MG63 (cell line): ENCODE results near the gene FLACC1. TPM values are rescaled to one million over a fixed set of nuclear protein-coding genes. Genes with fewer than 3 reads are reported as not detected.

Source experiments
- DNase-seq: peaks from one replicate; pipeline ENCODE4 v3.0.0-alpha.2; 2020
- H3K27me3 ChIP-seq: fragments of 250-450 bp; sonication (Bioruptor Pico); 2 replicates; pipeline ENCODE4 v1.5.1; 2020; ENCODE audit warnings: mild to moderate bottlenecking, moderate library complexity
- H3K36me3 ChIP-seq: fragments of 250-450 bp; sonication (Bioruptor Pico); 2 replicates; pipeline ENCODE4 v1.5.1; 2020; ENCODE audit warnings: mild to moderate bottlenecking, moderate library complexity
- H3K4me3 ChIP-seq: fragments of 250-450 bp; sonication (Bioruptor Pico); 2 replicates; pipeline ENCODE4 v1.5.1; 2020; ENCODE audit warnings: mild to moderate bottlenecking, moderate library complexity
- H3K9me3 ChIP-seq: fragments of 250-450 bp; sonication (Bioruptor Pico); 2 replicates; pipeline ENCODE4 v1.5.1; 2020; ENCODE audit warnings: mild to moderate bottlenecking, moderate library complexity
- total RNA-seq: library from RNA; depleted of rRNA; stranded (reverse); fragments of >200 nt; shearing (Covaris generic); gene quantifications from 2 replicates; pipeline ENCODE4 v1.2.3, GENCODE V29; 2014; ENCODE audit warnings: low replicate concordance

Gene FLACC1
- total RNA-seq, 1 experiment from 2014 or later: 0.26 TPM

DNA sequence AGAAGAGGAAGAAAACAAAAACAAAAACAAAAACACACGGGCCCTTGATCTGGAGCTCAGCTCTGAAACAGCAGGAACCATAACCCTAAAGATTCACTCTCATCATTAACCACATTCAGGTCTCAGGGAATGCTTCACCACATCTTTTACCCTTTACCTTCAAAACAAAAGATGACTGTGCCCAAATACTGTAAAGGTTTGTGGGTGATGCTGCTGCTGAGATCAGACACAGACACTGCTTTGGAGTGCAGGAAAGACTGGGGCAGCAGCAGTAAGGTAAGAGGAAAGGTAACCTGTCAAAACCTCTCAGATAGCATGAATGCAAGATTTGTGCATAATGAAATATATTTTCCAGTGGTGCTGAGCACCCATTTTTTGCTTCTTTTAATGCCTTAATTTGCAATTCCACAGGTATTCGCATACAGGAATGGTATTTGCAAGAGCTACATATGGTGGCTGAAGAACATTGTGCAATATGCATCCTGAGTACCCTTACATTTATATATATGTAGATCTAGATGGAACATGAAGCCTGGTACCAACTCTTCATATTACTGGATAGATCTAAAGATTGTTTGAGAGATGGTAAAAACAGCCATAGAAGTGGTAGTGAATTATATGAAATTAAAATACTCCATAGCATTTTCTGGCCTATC lies 4.1 kb upstream of the FLACC1 start:
- Histone ChIP-seq H3K36me3 (peaks cover 14% of the 10 kb centered on the region), H3K4me3 (no peak overlapping the region), H3K27me3 (no peaks in the 10 kb centered on the region), H3K9me3 (0 out of 2 replicates have a peak, but pooled peaks cover 6% of the 10 kb centered on the region)
- no peak for DNase-seq

DNA sequence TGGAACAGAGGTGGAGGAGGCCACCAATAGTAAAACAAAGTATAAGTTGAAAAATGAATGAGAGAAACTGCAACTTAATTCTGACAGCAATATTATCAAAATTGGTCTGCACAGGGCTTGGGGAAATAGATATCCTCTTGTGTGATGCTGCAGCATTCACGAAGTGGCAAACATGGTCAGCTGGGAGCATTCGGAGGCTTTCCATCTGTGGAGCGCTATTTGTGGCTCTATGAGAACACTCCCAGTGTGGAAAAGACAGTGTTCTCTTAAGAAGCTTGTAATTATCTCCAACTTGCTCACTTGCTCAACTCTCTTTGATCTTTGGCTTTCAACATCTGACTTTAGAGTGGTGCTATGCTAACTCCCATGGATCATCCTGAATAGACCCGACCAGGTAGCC lies 3.1 kb upstream of the FLACC1 start:
- 0 out of 2 replicates have a peak, but pooled peaks cover 6% of the 10 kb centered on the region for H3K9me3 ChIP-seq
- H3K27me3 ChIP-seq: no peaks in the 10 kb centered on the region
- H3K4me3 ChIP-seq: no peak overlapping the region
- H3K36me3 ChIP-seq: peaks cover 14% of the 10 kb centered on the region
- DNase-seq: no peak

- no peak overlapping the region for H3K4me3 ChIP-seq
- peak; percentile 79 for DNase-seq
- no peaks in the 10 kb centered on the region for H3K27me3 ChIP-seq
- H3K9me3 ChIP-seq: 0 out of 2 replicates have a peak, but pooled peaks cover 2% of the 10 kb centered on the region
- H3K36me3 ChIP-seq: peaks cover 14% of the 10 kb centered on the region
Observed at GRCh38 chr2:201358684-201359083, 1.5 kb upstream of the FLACC1 start.

- no peak overlapping the region for H3K4me3 ChIP-seq
- DNase-seq: no peak
- no peaks in the 10 kb centered on the region for H3K27me3 ChIP-seq
- H3K36me3 ChIP-seq: no peaks in the 10 kb centered on the region
- H3K9me3 ChIP-seq: no peaks in the 10 kb centered on the region
Observed at GRCh38 chr2:201353116-201353515, 4.0 kb downstream of the FLACC1 start.

- Histone ChIP-seq H3K27me3 (no peaks in the 10 kb centered on the region), H3K36me3 (no peaks in the 10 kb centered on the region), H3K4me3 (no peak overlapping the region), H3K9me3 (no peaks in the 10 kb centered on the region)
- DNase-seq: no peak
Observed at GRCh38 chr2:201350879-201351278, 6.3 kb downstream of the FLACC1 start.

GRCh38 chr2:201349601-201350000 lies 7.5 kb downstream of the FLACC1 start:
- peak; percentile 11 for DNase-seq
- Histone ChIP-seq H3K27me3 (no peaks in the 10 kb centered on the region), H3K4me3 (no peak overlapping the region), H3K36me3 (no peaks in the 10 kb centered on the region), H3K9me3 (no peaks in the 10 kb centered on the region)

GRCh38 chr2:201348758-201349157 lies 8.4 kb downstream of the FLACC1 start:
- Histone ChIP-seq H3K27me3 (no peaks in the 10 kb centered on the region), H3K4me3 (no peak overlapping the region), H3K9me3 (no peaks in the 10 kb centered on the region)

DNA sequence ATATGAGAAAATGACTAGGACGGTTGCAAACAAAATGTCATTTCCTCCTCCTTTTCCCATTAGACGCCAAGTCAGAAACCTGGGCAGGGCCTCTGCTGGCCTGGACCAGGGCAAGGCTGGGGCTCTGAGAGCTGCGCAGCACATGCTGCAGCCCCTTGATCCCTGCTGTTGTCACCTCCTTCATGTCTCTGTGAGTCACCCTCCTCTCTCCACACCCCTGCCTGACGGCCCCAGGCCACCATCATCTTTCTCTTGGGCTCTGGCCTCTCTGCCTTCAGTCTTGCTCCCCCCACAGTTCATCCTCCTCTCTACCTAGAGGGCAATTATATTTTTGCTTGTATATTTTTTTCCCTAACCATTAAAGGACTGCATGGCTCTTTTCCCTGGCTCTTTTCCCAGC lies 10.0 kb downstream of the FLACC1 start:
- no peak for DNase-seq
- Histone ChIP-seq H3K27me3 (no peaks in the 10 kb centered on the region), H3K9me3 (no peaks in the 10 kb centered on the region), H3K4me3 (no peak overlapping the region), H3K36me3 (no peaks in the 10 kb centered on the region)

More at GRCh38 chr2:201348758-201349157, 8.4 kb downstream of the FLACC1 start:
- DNase-seq: no peak
- H3K36me3 ChIP-seq: no peaks in the 10 kb centered on the region

- no peak for DNase-seq
- Histone ChIP-seq H3K36me3 (peaks cover under 1% of the 10 kb centered on the region; the same call in 1 of the 2 replicates), H3K9me3 (no peaks in the 10 kb centered on the region), H3K4me3 (no peak overlapping the region), H3K27me3 (no peaks in the 10 kb centered on the region)
Observed at GRCh38 chr2:201345625-201346213, 11.4 kb downstream of the FLACC1 start.

DNA sequence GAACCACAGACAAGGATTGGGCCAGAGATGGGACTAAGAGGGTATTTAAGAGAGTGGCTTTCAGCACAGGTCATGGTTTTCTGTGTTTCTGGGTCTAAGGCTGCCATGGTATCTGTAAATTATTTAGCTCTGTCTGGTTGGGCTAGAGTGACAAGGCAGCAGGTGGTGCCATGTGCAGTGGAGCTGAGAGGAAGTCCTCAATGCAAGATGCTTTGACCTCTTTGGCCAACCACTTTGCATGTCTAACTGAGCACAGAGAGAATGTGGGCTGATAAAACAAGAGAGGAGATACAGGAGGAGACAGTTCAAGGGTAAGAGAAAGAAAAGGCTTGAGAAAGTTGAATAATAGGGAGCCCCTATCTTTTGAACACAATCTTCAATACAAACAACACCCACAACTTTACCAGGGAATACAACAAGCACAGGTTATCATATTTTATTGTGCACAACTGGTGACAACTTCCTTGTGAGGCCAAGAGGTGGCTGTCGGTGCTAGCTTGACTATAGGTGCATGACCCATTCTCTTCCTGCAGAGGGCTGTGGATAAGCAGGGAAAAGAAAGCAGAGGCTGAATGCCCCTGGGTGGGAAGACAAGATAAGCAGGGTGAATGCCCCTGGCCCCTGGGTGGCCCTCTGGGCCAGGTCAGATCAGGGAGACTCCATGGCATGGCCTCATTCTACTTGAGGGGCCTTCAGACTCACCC lies 12.3 kb downstream of the FLACC1 start:
- H3K4me3 ChIP-seq: no peak overlapping the region
- DNase-seq: no peak
- peaks cover 3% of the 10 kb centered on the region; the same call in 1 of the 2 replicates for H3K36me3 ChIP-seq
- H3K9me3 ChIP-seq: no peaks in the 10 kb centered on the region
- H3K27me3 ChIP-seq: no peaks in the 10 kb centered on the region

GRCh38 chr2:201343559-201343958 lies 13.6 kb downstream of the FLACC1 start:
- no peak for DNase-seq
- Histone ChIP-seq H3K9me3 (no peaks in the 10 kb centered on the region; the same call in 1 of the 2 replicates), H3K4me3 (no peak overlapping the region), H3K36me3 (peaks cover 3% of the 10 kb centered on the region; the same call in 1 of the 2 replicates), H3K27me3 (no peaks in the 10 kb centered on the region)

- H3K36me3 ChIP-seq: peaks cover 3% of the 10 kb centered on the region; the same call in 1 of the 2 replicates
- no peaks in the 10 kb centered on the region for H3K27me3 ChIP-seq
- no peak overlapping the region for H3K4me3 ChIP-seq
- no peaks in the 10 kb centered on the region; the same call in 1 of the 2 replicates for H3K9me3 ChIP-seq
- DNase-seq: no peak
Observed at GRCh38 chr2:201342923-201343322, 14.2 kb downstream of the FLACC1 start.

DNA sequence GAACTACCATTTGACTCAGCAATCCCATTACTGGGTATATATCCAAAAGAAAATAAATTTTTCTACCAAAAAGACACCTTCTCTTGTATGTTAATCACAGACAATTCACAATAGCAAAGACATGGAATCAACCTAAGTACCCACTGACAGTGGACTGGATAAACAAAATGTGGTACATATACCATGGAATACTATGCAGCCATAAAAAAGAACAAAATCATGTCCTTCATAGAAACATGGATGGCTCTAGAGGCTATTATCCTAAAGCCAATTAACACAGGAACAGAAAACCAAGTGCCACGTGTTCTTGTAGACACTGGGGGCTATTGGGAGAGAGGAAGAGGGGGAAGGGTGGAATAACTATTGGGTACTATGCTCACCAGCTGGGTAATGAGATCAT lies 27.7 kb downstream of the FLACC1 start:
- H3K9me3 ChIP-seq: peaks cover 11% of the 10 kb centered on the region
- H3K36me3 ChIP-seq: peaks cover 2% of the 10 kb centered on the region; the same call in 1 of the 2 replicates
- H3K27me3 ChIP-seq: no peaks in the 10 kb centered on the region
- H3K4me3 ChIP-seq: no peak overlapping the region
- no peak for DNase-seq

DNA sequence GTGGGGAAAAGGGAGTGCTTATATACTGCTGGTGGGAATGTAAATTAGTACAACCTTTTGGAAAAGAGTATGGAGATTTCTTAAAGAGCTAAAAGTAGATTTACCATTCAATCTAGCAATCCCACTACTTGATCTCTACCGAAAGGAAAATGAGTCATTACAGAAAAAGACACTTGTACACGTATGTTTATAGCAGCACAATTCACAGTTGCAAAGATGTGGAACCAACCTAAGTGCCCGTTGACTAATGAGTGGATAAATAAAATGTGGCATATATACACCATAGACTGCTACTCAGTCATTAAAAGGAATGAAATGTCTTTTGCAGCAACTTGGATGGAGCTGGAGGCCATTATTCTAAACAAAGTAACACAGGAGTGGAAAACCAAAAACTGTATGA lies 29.5 kb downstream of the FLACC1 start:
- Histone ChIP-seq H3K4me3 (no peak overlapping the region), H3K36me3 (peaks cover 2% of the 10 kb centered on the region; the same call in 1 of the 2 replicates), H3K9me3 (peaks cover 21% of the 10 kb centered on the region), H3K27me3 (no peaks in the 10 kb centered on the region)
- no peak for DNase-seq

GRCh38 chr2:201322772-201323171 lies 34.4 kb downstream of the FLACC1 start:
- Histone ChIP-seq H3K36me3 (peaks cover 2% of the 10 kb centered on the region; the same call in 1 of the 2 replicates), H3K27me3 (no peaks in the 10 kb centered on the region), H3K4me3 (no peak overlapping the region), H3K9me3 (peaks cover 21% of the 10 kb centered on the region)
- DNase-seq: no peak

DNA sequence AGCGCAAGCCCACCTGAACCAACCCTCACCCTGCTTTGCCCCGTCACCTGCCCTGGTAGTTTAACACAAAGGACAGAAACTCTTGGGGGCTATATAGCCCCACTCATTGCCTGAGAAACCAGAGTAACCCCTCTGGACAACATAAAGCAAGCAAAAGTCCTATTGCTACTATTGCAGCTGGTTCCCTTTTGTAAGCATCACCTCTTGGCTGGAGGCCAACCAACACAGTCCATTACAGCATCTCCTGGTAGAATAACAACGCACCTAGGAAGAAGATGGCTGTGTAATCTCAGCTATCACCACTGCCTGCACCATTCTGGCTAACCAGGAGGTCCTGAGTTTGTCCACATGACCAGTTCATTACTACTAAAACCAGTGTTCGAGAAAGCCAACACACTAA lies 36.4 kb downstream of the FLACC1 start:
- DNase-seq: no peak
- H3K36me3 ChIP-seq: no peaks in the 10 kb centered on the region; the same call in 1 of the 2 replicates
- H3K9me3 ChIP-seq: peaks cover 19% of the 10 kb centered on the region
- no peak overlapping the region for H3K4me3 ChIP-seq
- no peaks in the 10 kb centered on the region for H3K27me3 ChIP-seq

- no peaks in the 10 kb centered on the region; the same call in 1 of the 2 replicates for H3K36me3 ChIP-seq
Observed at GRCh38 chr2:201320257-201320656, 36.9 kb downstream of the FLACC1 start.

More at GRCh38 chr2:201320257-201320656, 36.9 kb downstream of the FLACC1 start:
- Histone ChIP-seq H3K4me3 (no peak overlapping the region), H3K9me3 (peaks cover 15% of the 10 kb centered on the region), H3K27me3 (no peaks in the 10 kb centered on the region)
- no peak for DNase-seq
